ENCODE data around the gene C1QTNF12. TPM values are rescaled to one million over a fixed set of nuclear protein-coding genes. Genes with fewer than 3 reads are reported as not detected.

Gene C1QTNF12
- total and polyA plus RNA-seq, 7 donors = 0.13 to 1.4 (median 0.86) TPM

GRCh38 chr1:1242461-1243265 lies 3.9 kb downstream of the C1QTNF12 start:
- TF ChIP-seq, protein P1, sequence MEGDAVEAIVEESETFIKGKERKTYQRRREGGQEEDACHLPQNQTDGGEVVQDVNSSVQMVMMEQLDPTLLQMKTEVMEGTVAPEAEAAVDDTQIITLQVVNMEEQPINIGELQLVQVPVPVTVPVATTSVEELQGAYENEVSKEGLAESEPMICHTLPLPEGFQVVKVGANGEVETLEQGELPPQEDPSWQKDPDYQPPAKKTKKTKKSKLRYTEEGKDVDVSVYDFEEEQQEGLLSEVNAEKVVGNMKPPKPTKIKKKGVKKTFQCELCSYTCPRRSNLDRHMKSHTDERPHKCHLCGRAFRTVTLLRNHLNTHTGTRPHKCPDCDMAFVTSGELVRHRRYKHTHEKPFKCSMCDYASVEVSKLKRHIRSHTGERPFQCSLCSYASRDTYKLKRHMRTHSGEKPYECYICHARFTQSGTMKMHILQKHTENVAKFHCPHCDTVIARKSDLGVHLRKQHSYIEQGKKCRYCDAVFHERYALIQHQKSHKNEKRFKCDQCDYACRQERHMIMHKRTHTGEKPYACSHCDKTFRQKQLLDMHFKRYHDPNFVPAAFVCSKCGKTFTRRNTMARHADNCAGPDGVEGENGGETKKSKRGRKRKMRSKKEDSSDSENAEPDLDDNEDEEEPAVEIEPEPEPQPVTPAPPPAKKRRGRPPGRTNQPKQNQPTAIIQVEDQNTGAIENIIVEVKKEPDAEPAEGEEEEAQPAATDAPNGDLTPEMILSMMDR (IDR thresholded peaks at IDR 0.05) = no peak
- Histone ChIP-seq H3K9me3 (no peaks in the 10 kb centered on the region), H3K4me3 (no peak overlapping the region), H3K27ac (no peak overlapping the region), H3K27me3 (ENCODE audit: insufficient read depth in 3 of 3, low read length in 2 of 3) (peaks cover 0 to 36% (median 30%) of the 10 kb centered on the region in 3 donors), H3K36me3 (ENCODE audit: insufficient read depth in 1 of 2, low read depth in 1 of 2) (no peaks in the 10 kb centered on the region), H3K4me1 (no peaks in the 10 kb centered on the region)
- intact Hi-C loops (cut with DNase I) = no loop called here
- DNase-seq = no peak
- WGBS, 3 donors = 81 to 90% (median 84%) methylated on average over 37 to 41 of the region's 41 CpGs
- ATAC-seq = no peak

DNA sequence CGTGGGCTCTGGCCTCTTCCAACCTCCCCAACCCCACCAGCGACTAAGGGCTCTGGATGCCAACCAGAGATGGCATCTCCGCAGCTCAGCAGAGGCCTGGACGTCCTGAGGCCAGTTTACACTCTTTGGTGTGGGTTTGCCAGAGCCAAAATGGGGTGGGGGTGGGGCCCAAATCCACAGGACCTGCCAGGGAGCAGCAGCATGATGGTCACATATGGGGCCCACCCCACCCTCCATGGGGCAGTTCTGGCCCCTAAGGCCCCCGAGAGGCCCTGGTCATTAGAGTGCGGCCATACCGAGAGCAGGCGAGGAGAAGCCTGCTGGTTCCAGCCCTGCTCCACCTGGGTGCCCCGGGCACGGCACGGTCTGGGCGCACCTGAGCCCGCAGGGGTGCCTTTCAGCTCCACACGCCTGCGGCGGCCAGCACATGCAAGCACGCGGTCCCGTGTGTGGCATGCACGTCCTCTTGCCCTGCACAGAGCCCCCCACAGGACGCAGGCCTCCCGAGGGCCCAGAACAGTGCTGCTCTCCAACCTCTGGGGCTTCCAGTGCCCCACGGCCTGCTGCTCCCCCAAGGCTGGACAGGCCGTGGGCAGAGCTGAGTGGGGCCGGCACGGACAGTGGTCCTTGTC lies 4.8 kb downstream of the C1QTNF12 start:
- Histone ChIP-seq H3K9me3 (no peaks in the 10 kb centered on the region), H3K4me1 (no peaks in the 10 kb centered on the region), H3K4me3 (no peak overlapping the region), H3K36me3 (ENCODE audit: insufficient read depth in 1 of 2, low read depth in 1 of 2) (no peaks in the 10 kb centered on the region), H3K27ac (no peak overlapping the region), H3K27me3 (ENCODE audit: insufficient read depth in 3 of 3, low read length in 2 of 3) (peaks cover 0 to 28% (median 28%) of the 10 kb centered on the region in 3 donors)
- 77 to 82% (median 81%) methylated on average over 26 of the region's 26 CpGs for WGBS, 3 donors
- TF ChIP-seq, protein P1 (IDR thresholded peaks at IDR 0.05) = no peak
- intact Hi-C loops (cut with DNase I) = no loop called here
- ATAC-seq = no peak
- no peak for DNase-seq

DNA sequence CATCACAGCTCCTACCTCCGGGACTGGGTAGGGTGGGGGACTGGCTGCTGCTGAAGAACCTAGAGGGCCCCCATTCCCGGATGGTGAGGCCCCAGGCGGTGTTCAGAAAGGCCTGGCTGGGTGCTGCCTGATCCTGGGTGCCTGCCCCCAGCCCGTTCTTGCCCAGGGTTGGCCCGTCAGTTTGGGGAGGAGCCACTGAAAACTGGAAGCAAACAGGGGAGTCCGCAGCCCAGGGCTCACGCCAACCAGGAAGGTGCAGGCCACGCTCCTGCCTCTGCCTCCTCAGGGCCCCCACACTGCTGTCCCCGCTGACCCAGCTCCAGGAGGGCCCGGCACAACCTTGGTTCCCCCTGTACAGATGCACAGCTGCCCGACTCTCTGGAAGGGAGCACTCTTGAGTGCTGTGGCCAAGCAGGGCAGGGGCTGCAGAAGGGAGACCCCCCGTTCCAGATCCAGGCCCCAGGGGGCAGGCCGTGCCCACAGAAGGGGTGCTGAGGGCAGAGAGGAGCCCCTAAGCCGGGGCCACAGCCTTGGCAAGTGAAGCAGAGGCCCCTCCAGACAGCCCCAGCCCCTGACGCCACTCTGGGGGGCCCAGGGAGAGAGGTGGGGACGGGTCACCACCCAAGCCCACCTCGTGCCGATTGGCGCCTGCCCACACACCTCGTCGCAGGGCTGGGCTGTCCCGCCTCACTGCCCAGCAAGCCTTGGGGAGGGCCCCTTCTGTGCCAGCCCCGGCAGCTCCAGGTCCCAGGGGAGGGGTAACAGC lies 5.5 kb downstream of the C1QTNF12 start:
- Histone ChIP-seq H3K27ac (no peak overlapping the region), H3K27me3 (ENCODE audit: insufficient read depth in 3 of 3, low read length in 2 of 3) (peaks cover 0 to 23% (median 23%) of the 10 kb centered on the region in 3 donors), H3K4me3 (no peak overlapping the region), H3K9me3 (no peaks in the 10 kb centered on the region), H3K36me3 (ENCODE audit: insufficient read depth in 1 of 2, low read depth in 1 of 2) (no peaks in the 10 kb centered on the region), H3K4me1 (no peaks in the 10 kb centered on the region)
- TF ChIP-seq, protein P1 (IDR thresholded peaks at IDR 0.05) = no peak
- ATAC-seq = no peak
- intact Hi-C loops (cut with DNase I) = no loop called here
- WGBS, 3 donors = 49 to 56% (median 53%) methylated on average over 17 to 23 of the region's 23 CpGs
- no peak for DNase-seq

GRCh38 chr1:1240348-1240732 lies 6.2 kb downstream of the C1QTNF12 start:
- Histone ChIP-seq H3K27me3 (ENCODE audit: insufficient read depth in 3 of 3, low read length in 2 of 3) (peaks cover 0 to 18% (median 16%) of the 10 kb centered on the region in 3 donors), H3K36me3 (ENCODE audit: insufficient read depth in 1 of 2, low read depth in 1 of 2) (no peaks in the 10 kb centered on the region), H3K4me1 (no peaks in the 10 kb centered on the region), H3K9me3 (no peaks in the 10 kb centered on the region), H3K4me3 (no peak overlapping the region), H3K27ac (no peak overlapping the region)
- WGBS, 3 donors = 51 to 73% (median 62%) methylated on average over 3 to 11 of the region's 11 CpGs
- intact Hi-C loops (cut with DNase I) = no loop called here
- TF ChIP-seq, protein P1 (IDR thresholded peaks at IDR 0.05) = no peak
- DNase-seq = no peak
- no peak for ATAC-seq
